Calu3 (cell line): Measurements from ENCODE around the gene SLC8A2. TPM values are rescaled to one million over a fixed set of nuclear protein-coding genes. Genes with fewer than 3 reads are reported as not detected.

ENCODE experiments used
- BruUV-seq: library from RNA; stranded (reverse); fragments of 400-500 nt; replicated peaks from 2 replicates; lab custom pipeline; 2021; lab: Mats Ljungman, UMichigan
- CTCF ChIA-PET: fragments of 300-600 bp; sonication (Branson Sonifier 250); formaldehyde crosslinking; loops from one replicate; lab custom pipeline; 2022; ENCODE audit warnings: antibody characterized with exemption; lab: Charles Lee
- DNase-seq: peaks from one replicate; pipeline ENCODE4 v3.0.0; 2022
- H3K27ac Mint-ChIP-seq: one replicate; pipeline ENCODE4 v1.8.0; 2022; ENCODE audit warnings: mixed read lengths; ENCODE audit not compliant: unreplicated experiment
- H3K27me3 Mint-ChIP-seq: one replicate; pipeline ENCODE4 v1.8.0; 2022; ENCODE audit warnings: mixed read lengths; ENCODE audit not compliant: unreplicated experiment
- H3K36me3 Mint-ChIP-seq: one replicate; pipeline ENCODE4 v1.8.0; 2022; ENCODE audit warnings: mild to moderate bottlenecking, moderate library complexity, mixed read lengths; ENCODE audit not compliant: insufficient read depth, unreplicated experiment
- H3K4me1 Mint-ChIP-seq: one replicate; pipeline ENCODE4 v1.8.0; 2022; ENCODE audit warnings: mild to moderate bottlenecking, low read depth, mixed read lengths; ENCODE audit not compliant: unreplicated experiment
- H3K4me3 Mint-ChIP-seq: one replicate; pipeline ENCODE4 v1.8.0; 2022; ENCODE audit warnings: mild to moderate bottlenecking, low read depth, moderate library complexity, mixed read lengths; ENCODE audit not compliant: unreplicated experiment
- H3K9me3 Mint-ChIP-seq: one replicate; pipeline ENCODE4 v1.8.0; 2022; ENCODE audit warnings: low read depth, mixed read lengths; ENCODE audit not compliant: unreplicated experiment
- intact Hi-C: fragments of 100-400 bp; cut with micrococcal nuclease; formaldehyde crosslinking; loops from one replicate; pipeline ENCODE4 v1.10.0; 2022; ENCODE audit not compliant: unreplicated experiment
- total RNA-seq: library from RNA; stranded (reverse); gene quantifications from 2 replicates; pipeline ENCODE4 v1.2.3, GENCODE V29; 2022
- TF ChIP-seq, protein P1 (sequence below): fragments of 200-600 bp; IDR thresholded peaks from one replicate; pipeline ENCODE4 v1.8.0; 2022; ENCODE audit warnings: antibody characterized with exemption; ENCODE audit not compliant: unreplicated experiment

Gene SLC8A2
- total RNA-seq, 1 experiment from 2014 or later, result 0.33 TPM

DNA sequence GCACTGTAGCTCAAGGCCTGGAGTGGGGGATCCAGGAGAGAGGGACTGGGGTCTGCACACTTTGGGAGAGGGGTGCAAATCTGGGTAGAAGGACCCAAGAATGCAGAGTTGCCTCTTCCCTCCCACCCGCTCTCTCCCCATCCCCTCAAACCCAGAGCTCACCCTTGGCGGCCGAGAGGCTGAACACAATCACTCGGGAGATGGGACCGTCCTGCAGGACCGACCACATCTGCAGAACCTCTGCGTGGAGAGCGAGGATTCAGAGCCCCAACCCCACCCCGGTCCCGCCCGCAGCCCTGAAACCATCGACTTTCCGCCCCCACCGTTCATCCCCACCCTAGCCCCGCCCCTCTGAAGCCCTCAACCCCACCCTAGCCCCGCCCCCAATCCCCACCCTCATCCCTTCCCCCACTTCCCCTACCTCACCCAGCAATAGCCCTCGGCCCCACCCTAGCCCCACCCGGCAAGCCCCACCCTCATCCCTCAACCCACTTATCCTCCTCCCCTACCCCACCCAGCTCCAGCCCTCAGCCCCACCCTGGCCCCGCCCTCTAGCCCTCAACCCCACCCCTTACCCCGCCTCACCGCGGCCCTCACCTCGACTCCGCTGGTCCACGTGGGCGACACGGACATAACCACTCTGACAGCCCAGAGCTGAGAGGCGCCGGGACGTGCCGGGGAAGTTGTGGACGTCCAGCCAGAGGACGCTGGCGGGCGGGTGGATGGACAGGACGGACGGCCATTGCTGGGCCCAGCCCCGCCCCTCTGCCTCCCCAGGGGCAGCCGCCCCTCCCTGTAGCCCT lies 8.2 kb upstream of the SLC8A2 start:
- Mint-ChIP-seq H3K36me3 (peaks cover 22% of the 10 kb centered on the region), H3K4me1 (peaks cover 14% of the 10 kb centered on the region), H3K9me3 (no peaks in the 10 kb centered on the region), H3K27ac (no peak overlapping the region), H3K4me3 (no peak overlapping the region), H3K27me3 (peaks cover 4% of the 10 kb centered on the region)
- intact Hi-C loops, result no loop called here
- TF ChIP-seq, protein P1, sequence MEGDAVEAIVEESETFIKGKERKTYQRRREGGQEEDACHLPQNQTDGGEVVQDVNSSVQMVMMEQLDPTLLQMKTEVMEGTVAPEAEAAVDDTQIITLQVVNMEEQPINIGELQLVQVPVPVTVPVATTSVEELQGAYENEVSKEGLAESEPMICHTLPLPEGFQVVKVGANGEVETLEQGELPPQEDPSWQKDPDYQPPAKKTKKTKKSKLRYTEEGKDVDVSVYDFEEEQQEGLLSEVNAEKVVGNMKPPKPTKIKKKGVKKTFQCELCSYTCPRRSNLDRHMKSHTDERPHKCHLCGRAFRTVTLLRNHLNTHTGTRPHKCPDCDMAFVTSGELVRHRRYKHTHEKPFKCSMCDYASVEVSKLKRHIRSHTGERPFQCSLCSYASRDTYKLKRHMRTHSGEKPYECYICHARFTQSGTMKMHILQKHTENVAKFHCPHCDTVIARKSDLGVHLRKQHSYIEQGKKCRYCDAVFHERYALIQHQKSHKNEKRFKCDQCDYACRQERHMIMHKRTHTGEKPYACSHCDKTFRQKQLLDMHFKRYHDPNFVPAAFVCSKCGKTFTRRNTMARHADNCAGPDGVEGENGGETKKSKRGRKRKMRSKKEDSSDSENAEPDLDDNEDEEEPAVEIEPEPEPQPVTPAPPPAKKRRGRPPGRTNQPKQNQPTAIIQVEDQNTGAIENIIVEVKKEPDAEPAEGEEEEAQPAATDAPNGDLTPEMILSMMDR, result no peak
- no peak for DNase-seq
- CTCF ChIA-PET, result interaction anchor here (0.6 kb wide), 2 partner anchors 133 to 638 kb away, joined by 3 read pairs; no protein-coding TSS in a partner anchor
- BruUV-seq, result no TSS peak

DNA sequence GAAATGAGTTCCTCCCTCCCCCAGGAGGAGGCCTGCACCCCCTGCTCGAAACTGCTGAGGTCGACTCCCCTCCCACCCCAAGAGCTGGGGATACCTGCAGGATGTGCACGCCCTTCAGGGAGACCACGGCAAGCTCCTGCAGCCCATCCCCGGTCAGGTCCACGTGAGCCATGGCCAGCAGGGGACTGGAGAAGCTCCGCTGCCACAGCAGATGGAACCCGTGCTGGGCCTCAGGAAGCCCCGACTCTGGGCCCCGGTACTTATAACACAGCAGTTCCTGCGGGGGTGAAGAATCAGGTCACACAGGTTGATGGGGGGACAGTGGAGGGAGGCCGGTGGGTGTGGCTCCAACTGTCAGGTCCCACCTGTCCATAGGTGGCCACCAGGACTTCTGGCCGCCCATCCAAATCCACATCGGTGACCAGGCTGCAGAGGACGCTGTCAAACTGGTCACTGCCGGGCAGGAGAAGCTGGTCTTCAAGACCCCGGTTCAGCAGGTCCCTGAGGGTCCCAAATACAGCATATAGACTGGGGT lies 4.8 kb upstream of the SLC8A2 start:
- Mint-ChIP-seq H3K4me3 (no peak overlapping the region), H3K36me3 (peaks cover 4% of the 10 kb centered on the region), H3K27ac (no peak overlapping the region), H3K9me3 (no peaks in the 10 kb centered on the region), H3K27me3 (peaks cover 24% of the 10 kb centered on the region), H3K4me1 (peaks cover under 1% of the 10 kb centered on the region)
- intact Hi-C loops, result no loop called here
- no peak for DNase-seq
- TF ChIP-seq, protein P1, result no peak
- BruUV-seq, result no TSS peak
- CTCF ChIA-PET, result no interaction called here

DNA sequence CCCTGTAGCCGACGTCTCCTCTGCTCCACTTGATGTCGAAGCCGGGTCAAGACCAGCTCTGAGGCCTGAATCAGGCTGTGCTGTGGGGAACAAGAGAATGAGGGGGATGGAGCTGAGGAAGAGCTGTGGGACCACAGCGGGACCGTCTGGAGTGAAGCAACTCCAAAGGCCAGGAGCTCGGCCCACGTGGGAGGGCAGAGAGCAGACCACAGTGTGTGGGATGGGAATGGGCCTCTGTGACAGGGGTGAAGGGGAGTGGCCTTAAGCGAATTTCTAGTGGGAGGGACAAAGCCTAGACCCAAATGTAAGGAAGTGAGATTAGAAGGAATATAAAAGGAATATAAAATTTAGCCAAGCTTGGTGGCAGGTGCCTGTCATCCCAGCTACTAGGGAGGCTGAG lies 3.8 kb upstream of the SLC8A2 start:
- intact Hi-C loops, result no loop called here
- TF ChIP-seq, protein P1, result no peak
- no TSS peak for BruUV-seq
- no peak overlapping the region for H3K27ac Mint-ChIP-seq
- CTCF ChIA-PET, result no interaction called here
- H3K4me3 Mint-ChIP-seq, result no peak overlapping the region
- no peak for DNase-seq
- H3K27me3 Mint-ChIP-seq, result peaks cover 35% of the 10 kb centered on the region
- peaks cover 9% of the 10 kb centered on the region for H3K4me1 Mint-ChIP-seq
- H3K36me3 Mint-ChIP-seq, result peaks cover 4% of the 10 kb centered on the region
- H3K9me3 Mint-ChIP-seq, result no peaks in the 10 kb centered on the region

DNA sequence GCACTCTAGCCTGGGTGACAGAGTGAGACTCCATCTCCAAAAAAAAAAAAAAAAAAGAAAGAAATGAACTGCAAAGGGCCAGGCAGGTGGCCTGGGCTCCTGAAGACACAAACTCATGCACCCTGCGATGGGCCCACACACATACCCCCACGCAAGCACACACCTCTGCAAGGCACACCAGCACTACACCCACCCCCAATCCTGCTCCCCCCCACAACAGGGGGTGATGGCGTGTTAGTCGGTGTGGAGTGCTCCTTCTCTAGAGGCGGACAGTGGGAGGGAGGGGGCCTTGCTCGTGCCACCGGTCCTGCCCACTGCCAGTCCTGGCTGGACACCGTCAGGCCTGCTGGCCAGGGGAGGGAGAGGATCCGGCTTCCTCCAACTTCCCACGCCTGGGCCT lies 1.6 kb upstream of the SLC8A2 start:
- H3K27ac Mint-ChIP-seq, result no peak overlapping the region
- DNase-seq, result no peak
- H3K4me1 Mint-ChIP-seq, result peaks cover 9% of the 10 kb centered on the region
- CTCF ChIA-PET, result no interaction called here
- no peak overlapping the region for H3K4me3 Mint-ChIP-seq
- H3K36me3 Mint-ChIP-seq, result peaks cover 4% of the 10 kb centered on the region
- H3K9me3 Mint-ChIP-seq, result no peaks in the 10 kb centered on the region
- no TSS peak for BruUV-seq
- intact Hi-C loops, result no loop called here
- TF ChIP-seq, protein P1, result no peak
- peaks cover 56% of the 10 kb centered on the region for H3K27me3 Mint-ChIP-seq
